Fibroblast of lung (primary cell): ENCODE results near the gene BEND3.

Experiments used
- EZH2 ChIP-seq: IDR thresholded peaks from 2 replicates; pipeline ENCODE4 v1.5.1; 2012; ENCODE audit warnings: low read length, control low read depth, mild to moderate bottlenecking; ENCODE audit errors: missing control alignments
- TF ChIP-seq, protein P1 (sequence below), 2 donors: IDR thresholded peaks in 1 of 2; conservative IDR thresholded peaks in 1 of 2; 1 replicate in 1 of 2; 2 replicates in 1 of 2; pipeline ENCODE4 v1.5.1; 2011 to 2012; ENCODE audit warnings: low read length in 2 of 2, control low read depth in 1 of 2, inconsistent platforms in 1 of 2, low read depth in 1 of 2, mild to moderate bottlenecking in 1 of 2

DNA sequence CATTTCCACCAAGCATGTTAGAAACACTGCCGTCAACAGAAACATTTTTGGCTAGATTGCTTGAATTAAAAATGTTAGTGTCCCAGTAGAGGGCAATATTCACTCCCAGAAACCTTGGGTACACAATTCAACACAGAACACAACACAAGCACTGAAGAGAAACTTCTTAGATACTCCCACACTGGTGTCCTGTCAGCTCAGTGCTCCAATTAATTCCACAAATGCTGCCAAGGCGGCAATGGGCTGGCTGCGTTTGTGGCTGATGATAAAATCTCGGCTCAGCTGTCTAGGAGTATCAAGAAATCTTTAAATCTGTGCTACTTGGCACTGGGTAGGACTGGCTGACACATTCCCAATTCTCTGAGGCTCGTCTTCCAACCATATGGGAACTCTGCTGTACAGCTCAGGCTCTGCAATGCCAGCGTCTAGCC, 39.3 kb downstream of the BEND3 start:
- TF ChIP-seq, protein P1, sequence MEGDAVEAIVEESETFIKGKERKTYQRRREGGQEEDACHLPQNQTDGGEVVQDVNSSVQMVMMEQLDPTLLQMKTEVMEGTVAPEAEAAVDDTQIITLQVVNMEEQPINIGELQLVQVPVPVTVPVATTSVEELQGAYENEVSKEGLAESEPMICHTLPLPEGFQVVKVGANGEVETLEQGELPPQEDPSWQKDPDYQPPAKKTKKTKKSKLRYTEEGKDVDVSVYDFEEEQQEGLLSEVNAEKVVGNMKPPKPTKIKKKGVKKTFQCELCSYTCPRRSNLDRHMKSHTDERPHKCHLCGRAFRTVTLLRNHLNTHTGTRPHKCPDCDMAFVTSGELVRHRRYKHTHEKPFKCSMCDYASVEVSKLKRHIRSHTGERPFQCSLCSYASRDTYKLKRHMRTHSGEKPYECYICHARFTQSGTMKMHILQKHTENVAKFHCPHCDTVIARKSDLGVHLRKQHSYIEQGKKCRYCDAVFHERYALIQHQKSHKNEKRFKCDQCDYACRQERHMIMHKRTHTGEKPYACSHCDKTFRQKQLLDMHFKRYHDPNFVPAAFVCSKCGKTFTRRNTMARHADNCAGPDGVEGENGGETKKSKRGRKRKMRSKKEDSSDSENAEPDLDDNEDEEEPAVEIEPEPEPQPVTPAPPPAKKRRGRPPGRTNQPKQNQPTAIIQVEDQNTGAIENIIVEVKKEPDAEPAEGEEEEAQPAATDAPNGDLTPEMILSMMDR (conservative IDR thresholded peaks at IDR 0.05 in 1 of 2, IDR thresholded peaks at IDR 0.05 in 1 of 2; ENCODE audit: low read depth in 1 of 2, low read length in 2 of 2): peak; percentile 17 to 38
- TF ChIP-seq EZH2: no peak
